Uterus (tissue), 4 donors: ENCODE measurements around the gene CTTNBP2. TPM values are rescaled to one million over a fixed set of nuclear protein-coding genes. Genes with fewer than 3 reads are reported as not detected.

ENCODE experiments used
- DNase-seq, 2 donors: peaks; one replicate each; pipeline ENCODE4 v3.0.0-alpha.2; 2019 to 2020
- H3K27ac ChIP-seq, 2 donors: fragments of 200-600 bp; sonication (generic); 1 replicate in 1 of 2; 2 replicates in 1 of 2; pipeline ENCODE4 v1.5.1; 2016 to 2018
- H3K27me3 ChIP-seq, 2 donors: fragments of 200-600 bp; sonication (generic); one replicate each; pipeline ENCODE4 v1.5.1; 2018 to 2019; ENCODE audit warnings: control low read depth in 1 of 2
- H3K36me3 ChIP-seq, 2 donors: fragments of 200-600 bp; sonication (generic); one replicate each; pipeline ENCODE4 v1.5.1; 2019; ENCODE audit warnings: control low read depth in 1 of 2
- H3K4me1 ChIP-seq, 2 donors: fragments of 200-600 bp; sonication (generic); one replicate each; pipeline ENCODE4 v1.5.1; 2018 to 2019; ENCODE audit warnings: control low read depth in 1 of 2
- H3K4me3 ChIP-seq, 2 donors: fragments of 200-600 bp; sonication (generic); 1 replicate in 1 of 2; 2 replicates in 1 of 2; pipeline ENCODE4 v1.5.1; 2018 to 2019; ENCODE audit warnings: mild to moderate bottlenecking in 1 of 2
- H3K9me3 ChIP-seq, 2 donors: fragments of 200-600 bp; sonication (generic); one replicate each; pipeline ENCODE4 v1.5.1; 2019; ENCODE audit warnings: control low read depth in 1 of 2
- CTCF ChIP-seq, 4 experiments: fragments of 200-600 bp in 2 of 4; fragments of 450-650 bp in 2 of 4; sonication (generic) in 2 of 4; IDR thresholded peaks; one replicate each; pipeline ENCODE4 v1.5.1; 2016 to 2019; ENCODE audit warnings: antibody characterized with exemption in 4 of 4, mild to moderate bottlenecking in 2 of 4, moderate library complexity in 1 of 4
- POLR2A ChIP-seq, 2 donors: fragments of 450-650 bp; IDR thresholded peaks; one replicate each; pipeline ENCODE4 v1.6.1; 2016; ENCODE audit warnings: antibody characterized with exemption in 2 of 2, mild to moderate bottlenecking in 1 of 2, moderate library complexity in 1 of 2
- intact Hi-C: fragments of 100-400 bp; cut with DNase I; formaldehyde crosslinking; loops from one replicate; pipeline ENCODE4 v1.15.1; 2023; ENCODE audit warnings: low total_unique reads
- total RNA-seq, 4 donors: library from RNA; depleted of rRNA in 3 of 4; stranded (reverse); fragments of >200 nt in 3 of 4; gene quantifications; one replicate each; pipeline versions ENCODE4 v1.1.0 to v1.2.4, GENCODE V29; 2014 to 2023
- donor health status: DM: yes; HTN: yes; CAD: no.

CTTNBP2 gene
- total RNA-seq, 4 donors from 2014 or later: 16.4 to 87.9 (median 35.0) TPM

- Histone ChIP-seq H3K4me3 (no peak overlapping the region), H3K4me1 (no peaks in the 10 kb centered on the region), H3K9me3 (no peaks in the 10 kb centered on the region), H3K27ac (no peak overlapping the region), H3K36me3 (no peaks in the 10 kb centered on the region), H3K27me3 (no peaks in the 10 kb centered on the region)
- DNase-seq: no peak
- intact Hi-C loops: no loop called here
- TF ChIP-seq POLR2A (IDR thresholded peaks at IDR 0.05) (no peak), CTCF (IDR thresholded peaks at IDR 0.05) (no peak)
These were observed 211.9 kb downstream of the CTTNBP2 start for GRCh38 chr7:117661328-117661727.
